HepG2 (cell line): ENCODE data around the gene LRP10. TPM values are rescaled to one million over a fixed set of nuclear protein-coding genes. Genes with fewer than 3 reads are reported as not detected.

Experiments
- EHMT2 ChIP-seq: fragments of 200-600 bp; sonication (generic); IDR thresholded peaks from 2 replicates; pipeline ENCODE4 v1.7.0; 2017; ENCODE audit warnings: antibody characterized with exemption, low read depth, low read length, borderline replicate concordance
- GTF2F1 ChIP-seq: fragments of 150-350 bp; IDR thresholded peaks from 2 replicates; pipeline ENCODE4 v1.6.1; 2014; ENCODE audit warnings: low read length
- PLRG1 ChIP-seq: fragments of 450-650 bp; conservative IDR thresholded peaks from 2 replicates; pipeline ENCODE4 v1.6.1; 2016
- REST ChIP-seq, 2 experiments: IDR thresholded peaks; 2 replicates each; pipeline ENCODE4 v1.6.1; 2011 to 2012; ENCODE audit warnings: low read length in 2 of 2, borderline replicate concordance in 1 of 2, low read depth in 1 of 2, mild to moderate bottlenecking in 1 of 2, moderate library complexity in 1 of 2
- RFXANK ChIP-seq: IDR thresholded peaks from 2 replicates; pipeline ENCODE4 v1.6.1; 2016
- SRSF9 ChIP-seq: fragments of 200-400 bp; formaldehyde crosslinking; IDR thresholded peaks from 2 replicates; pipeline ENCODE4 v1.6.1; 2018; ENCODE audit warnings: borderline replicate concordance, mild to moderate bottlenecking, low read depth, low read length; ENCODE audit not compliant: insufficient read depth, poor library complexity, severe bottlenecking
- TAF15 ChIP-seq: fragments of 200-400 bp; formaldehyde crosslinking; IDR thresholded peaks from one replicate; pipeline ENCODE4 v1.6.1; 2018; ENCODE audit warnings: mild to moderate bottlenecking, low read depth, low read length; ENCODE audit not compliant: poor library complexity, severe bottlenecking
- ZNF468 ChIP-seq: sonication (generic); formaldehyde crosslinking; IDR thresholded peaks from 2 replicates; pipeline ENCODE4 v1.8.0; 2022; ENCODE audit warnings: mild to moderate bottlenecking, moderate library complexity, missing genetic modification reagents
- ZNF552 ChIP-seq: sonication (generic); formaldehyde crosslinking; IDR thresholded peaks from 2 replicates; pipeline ENCODE4 v1.9.0; 2022; ENCODE audit warnings: missing genetic modification reagents, mild to moderate bottlenecking, borderline replicate concordance
- ZNF597 ChIP-seq: sonication (generic); formaldehyde crosslinking; IDR thresholded peaks from 2 replicates; pipeline ENCODE4 v1.5.0; 2020; ENCODE audit warnings: missing genetic modification reagents
- ZNF639 ChIP-seq: conservative IDR thresholded peaks from 2 replicates; pipeline ENCODE4 v1.6.1; 2018; ENCODE audit warnings: missing genetic modification reagents
- ZNF652 ChIP-seq: IDR thresholded peaks from 2 replicates; pipeline ENCODE4 v1.6.1; 2016; ENCODE audit warnings: low read depth, borderline replicate concordance
- ZNF670 ChIP-seq: sonication (generic); formaldehyde crosslinking; IDR thresholded peaks from 2 replicates; pipeline ENCODE4 v1.8.0; 2022; ENCODE audit warnings: mild to moderate bottlenecking, missing genetic modification reagents, borderline replicate concordance
- ZNF788 ChIP-seq: sonication (generic); formaldehyde crosslinking; IDR thresholded peaks from 2 replicates; pipeline ENCODE4 v1.5.0; 2020; ENCODE audit warnings: mild to moderate bottlenecking, missing genetic modification reagents, borderline replicate concordance
- polyA plus RNA-seq, 8 experiments: library from polyadenylated mRNA; depleted of rRNA in 3 of 8; stranded (reverse) in 7 of 8; unstranded in 1 of 8; fragments of >200 nt; fragmentation: Illumina TruSeq in 4 of 8; extraction: Trizol in 4 of 8; gene quantifications; 2 replicates each; pipeline versions ENCODE4 v1.2.1 to v1.2.3, GENCODE V29; 2011 to 2016; ENCODE audit warnings: low read depth in 4 of 8, missing spikeins in 1 of 8, mixed read lengths in 1 of 8; ENCODE audit not compliant: insufficient read depth in 1 of 8
- total RNA-seq, 5 experiments: library from RNA; depleted of rRNA; stranded (reverse); fragments of >200 nt; fragmentation: Illumina TruSeq; extraction: Trizol; gene quantifications; 2 replicates each; pipeline ENCODE4 v1.2.3, GENCODE V29; 2016; ENCODE audit warnings: low read depth in 1 of 5
- TF ChIP-seq, protein P1 (sequence below): sonication (generic); formaldehyde crosslinking; IDR thresholded peaks from 2 replicates; pipeline ENCODE4 v1.4.0; 2020; ENCODE audit warnings: missing genetic modification reagents, borderline replicate concordance
- TF ChIP-seq, protein P2 (sequence below): sonication (generic); formaldehyde crosslinking; IDR thresholded peaks from 2 replicates; pipeline ENCODE4 v1.9.0; 2021; ENCODE audit warnings: missing genetic modification reagents, borderline replicate concordance

LRP10 gene
- total and polyA plus RNA-seq, 2 of the 13 experiments (the other 11 are each of a cell fraction or from before 2014, with no cell fraction given): 16.9 to 45.2 TPM

DNA sequence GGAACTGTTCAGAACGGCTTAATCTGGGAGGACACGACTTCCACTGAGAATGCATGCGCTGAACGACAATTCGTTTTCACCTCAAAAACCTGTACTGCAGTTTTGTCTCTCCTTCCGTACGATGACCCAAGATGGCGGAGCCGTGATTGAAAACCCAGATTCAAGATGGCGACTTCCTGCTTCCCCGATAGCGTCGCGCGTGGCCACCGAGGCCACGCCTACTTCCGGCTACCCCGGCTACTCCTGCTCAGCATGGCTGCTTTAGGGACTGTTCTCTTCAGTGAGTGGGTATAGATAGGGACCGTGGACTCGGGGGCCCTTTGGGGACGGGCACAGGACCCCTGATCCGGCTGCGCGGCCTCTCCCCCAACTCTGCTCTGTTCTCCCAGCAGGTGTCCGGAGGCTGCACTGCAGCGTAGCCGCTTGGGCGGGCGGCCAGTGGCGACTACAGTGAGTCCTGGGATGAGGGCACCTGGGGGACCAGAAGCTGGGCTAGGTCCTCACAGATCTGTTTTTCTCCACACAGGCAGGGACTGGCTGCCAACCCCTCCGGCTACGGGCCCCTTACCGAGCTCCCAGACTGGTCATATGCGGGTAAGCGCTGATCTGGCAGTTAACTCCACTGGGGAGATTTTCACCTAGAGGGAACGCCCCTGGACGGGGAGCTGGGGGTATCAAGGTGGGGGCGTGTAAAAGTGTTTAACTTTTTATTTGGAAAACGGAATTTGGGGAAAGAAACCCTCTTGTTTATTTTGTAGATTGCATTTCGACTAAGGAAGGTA is 41.7 kb upstream of the LRP10 start, which contains the start of gene MRPL52 (continued):
- TF ChIP-seq ZNF468 (no peak), TAF15 (peak; percentile 83), GTF2F1 (no peak), ZNF788 (CRISPR knock-in tag) (peak; percentile 54; the same call in 1 of the 2 replicates), REST (IDR thresholded peaks at IDR 0.05; ENCODE audit: borderline replicate concordance in 1 of 2, low read depth in 1 of 2, low read length in 2 of 2) (0 out of 4 replicates have a peak, but pooled peaks of 1 of the 2 experiments have one; percentile 24), EHMT2 (peak; percentile 100), ZNF597 (CRISPR knock-in tag) (no peak), SRSF9 (no peak), ZNF639 (CRISPR knock-in tag) (peak; percentile 45; the same call in 1 of the 2 replicates), PLRG1 (no peak), ZNF670 (CRISPR knock-in tag) (0 out of 2 replicates have a peak, but pooled peaks have one; percentile 57), ZNF652 (CRISPR knock-in tag) (no peak), ZNF552 (CRISPR knock-in tag) (peak; percentile 90), RFXANK (CRISPR knock-in tag) (no peak; the same call in 1 of the 2 replicates)
- TF ChIP-seq, protein P1, sequence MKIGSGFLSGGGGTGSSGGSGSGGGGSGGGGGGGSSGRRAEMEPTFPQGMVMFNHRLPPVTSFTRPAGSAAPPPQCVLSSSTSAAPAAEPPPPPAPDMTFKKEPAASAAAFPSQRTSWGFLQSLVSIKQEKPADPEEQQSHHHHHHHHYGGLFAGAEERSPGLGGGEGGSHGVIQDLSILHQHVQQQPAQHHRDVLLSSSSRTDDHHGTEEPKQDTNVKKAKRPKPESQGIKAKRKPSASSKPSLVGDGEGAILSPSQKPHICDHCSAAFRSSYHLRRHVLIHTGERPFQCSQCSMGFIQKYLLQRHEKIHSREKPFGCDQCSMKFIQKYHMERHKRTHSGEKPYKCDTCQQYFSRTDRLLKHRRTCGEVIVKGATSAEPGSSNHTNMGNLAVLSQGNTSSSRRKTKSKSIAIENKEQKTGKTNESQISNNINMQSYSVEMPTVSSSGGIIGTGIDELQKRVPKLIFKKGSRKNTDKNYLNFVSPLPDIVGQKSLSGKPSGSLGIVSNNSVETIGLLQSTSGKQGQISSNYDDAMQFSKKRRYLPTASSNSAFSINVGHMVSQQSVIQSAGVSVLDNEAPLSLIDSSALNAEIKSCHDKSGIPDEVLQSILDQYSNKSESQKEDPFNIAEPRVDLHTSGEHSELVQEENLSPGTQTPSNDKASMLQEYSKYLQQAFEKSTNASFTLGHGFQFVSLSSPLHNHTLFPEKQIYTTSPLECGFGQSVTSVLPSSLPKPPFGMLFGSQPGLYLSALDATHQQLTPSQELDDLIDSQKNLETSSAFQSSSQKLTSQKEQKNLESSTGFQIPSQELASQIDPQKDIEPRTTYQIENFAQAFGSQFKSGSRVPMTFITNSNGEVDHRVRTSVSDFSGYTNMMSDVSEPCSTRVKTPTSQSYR (CRISPR knock-in tag): no peak; the same call in 1 of the 2 replicates
- TF ChIP-seq, protein P2, sequence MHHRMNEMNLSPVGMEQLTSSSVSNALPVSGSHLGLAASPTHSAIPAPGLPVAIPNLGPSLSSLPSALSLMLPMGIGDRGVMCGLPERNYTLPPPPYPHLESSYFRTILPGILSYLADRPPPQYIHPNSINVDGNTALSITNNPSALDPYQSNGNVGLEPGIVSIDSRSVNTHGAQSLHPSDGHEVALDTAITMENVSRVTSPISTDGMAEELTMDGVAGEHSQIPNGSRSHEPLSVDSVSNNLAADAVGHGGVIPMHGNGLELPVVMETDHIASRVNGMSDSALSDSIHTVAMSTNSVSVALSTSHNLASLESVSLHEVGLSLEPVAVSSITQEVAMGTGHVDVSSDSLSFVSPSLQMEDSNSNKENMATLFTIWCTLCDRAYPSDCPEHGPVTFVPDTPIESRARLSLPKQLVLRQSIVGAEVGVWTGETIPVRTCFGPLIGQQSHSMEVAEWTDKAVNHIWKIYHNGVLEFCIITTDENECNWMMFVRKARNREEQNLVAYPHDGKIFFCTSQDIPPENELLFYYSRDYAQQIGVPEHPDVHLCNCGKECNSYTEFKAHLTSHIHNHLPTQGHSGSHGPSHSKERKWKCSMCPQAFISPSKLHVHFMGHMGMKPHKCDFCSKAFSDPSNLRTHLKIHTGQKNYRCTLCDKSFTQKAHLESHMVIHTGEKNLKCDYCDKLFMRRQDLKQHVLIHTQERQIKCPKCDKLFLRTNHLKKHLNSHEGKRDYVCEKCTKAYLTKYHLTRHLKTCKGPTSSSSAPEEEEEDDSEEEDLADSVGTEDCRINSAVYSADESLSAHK (CRISPR knock-in tag): no peak
